Testis (tissue), 3 donors: ENCODE data around the gene AMACR. TPM values are rescaled to one million over a fixed set of nuclear protein-coding genes. Genes with fewer than 3 reads are reported as not detected.
"Not testable (repeated sequence)": the region's sequence is repeated elsewhere in the genome, so short reads cannot be mapped to it uniquely, and the experiment has no call there.

Experiments
- DNase-seq: peaks from one replicate; pipeline ENCODE4 v3.0.0-alpha.2; 2019
- H3K27ac ChIP-seq, 2 donors: fragments of 200-600 bp; sonication (generic); one replicate each; pipeline ENCODE4 v1.5.1; 2019
- H3K27me3 ChIP-seq: fragments of 200-600 bp; sonication (generic); one replicate; pipeline ENCODE4 v1.5.1; 2019
- H3K36me3 ChIP-seq: fragments of 200-600 bp; sonication (generic); one replicate; pipeline ENCODE4 v1.5.1; 2017; ENCODE audit warnings: low read depth; ENCODE audit errors: missing control alignments
- H3K4me1 ChIP-seq: fragments of 200-600 bp; sonication (generic); one replicate; pipeline ENCODE4 v1.5.1; 2019
- H3K4me3 ChIP-seq, 2 donors: fragments of 200-600 bp; sonication (generic); one replicate each; pipeline ENCODE4 v1.5.1; 2017 to 2019
- H3K9me3 ChIP-seq: fragments of 200-600 bp; sonication (generic); one replicate; pipeline ENCODE4 v1.5.1; 2017
- CTCF ChIP-seq, 3 experiments: fragments of 450-650 bp in 2 of 3; fragments of 200-600 bp in 1 of 3; sonication (generic) in 1 of 3; IDR thresholded peaks; one replicate each; pipeline ENCODE4 v1.5.1; 2016 to 2019; ENCODE audit warnings: antibody characterized with exemption in 3 of 3, mild to moderate bottlenecking in 2 of 3, moderate library complexity in 1 of 3
- POLR2A ChIP-seq: fragments of 450-650 bp; IDR thresholded peaks from one replicate; pipeline ENCODE4 v1.6.1; 2017; ENCODE audit warnings: antibody characterized with exemption, mild to moderate bottlenecking, moderate library complexity
- WGBS, 2 donors: methylation state at CpG; one replicate each; pipeline ENCODE4 v1.1.5; 2018; 5-methylcytosine and 5-hydroxymethylcytosine counted together
- intact Hi-C: fragments of 100-400 bp; cut with DNase I; formaldehyde crosslinking; loops from one replicate; pipeline ENCODE4 v1.15.1; 2023; ENCODE audit warnings: low total_unique reads
- polyA plus RNA-seq: library from polyadenylated mRNA; stranded (reverse); fragments of 350-450 nt; fragmentation: Illumina TruSeq; extraction: RNeasy Lipid Tissue Mini Kit (QIAGEN cat#74804); gene quantifications from one replicate; pipeline ENCODE4 v1.2.3, GENCODE V29; 2014; ENCODE audit warnings: low read depth, low replicate concordance; ENCODE audit not compliant: insufficient read depth
- total RNA-seq, 2 donors: library from RNA; depleted of rRNA; stranded (reverse); fragments of >200 nt; gene quantifications; one replicate each; pipeline ENCODE4 v1.2.3, GENCODE V29; 2016

Gene AMACR
- total and polyA plus RNA-seq, 3 donors from 2014 or later, result 6.9 to 12.6 (median 12.1) TPM

- Histone ChIP-seq H3K27me3 (no peaks in the 10 kb centered on the region), H3K4me3 (no peak overlapping the region), H3K9me3 (no peaks in the 10 kb centered on the region), H3K27ac (no peak overlapping the region), H3K4me1 (no peaks in the 10 kb centered on the region), H3K36me3 (no peaks in the 10 kb centered on the region)
- WGBS, 2 donors, result 93% methylated on average over 2 of the region's 2 CpGs
- DNase-seq, result no peak
- no peak for TF ChIP-seq CTCF (IDR thresholded peaks at IDR 0.05)
- no peak for TF ChIP-seq POLR2A
- intact Hi-C loops, result no loop called here
Measured at GRCh38 chr5:34031117-34031516, 23.3 kb upstream of the AMACR start.

GRCh38 chr5:34030585-34030984 lies 22.7 kb upstream of the AMACR start:
- WGBS, 2 donors, result 92 to 97% methylated on average over 2 of the region's 2 CpGs

GRCh38 chr5:34030048-34030447 lies 22.2 kb upstream of the AMACR start:
- Histone ChIP-seq H3K27ac (no peak overlapping the region), H3K4me3 (no peak overlapping the region), H3K4me1 (no peaks in the 10 kb centered on the region), H3K27me3 (no peaks in the 10 kb centered on the region), H3K36me3 (no peaks in the 10 kb centered on the region), H3K9me3 (no peaks in the 10 kb centered on the region)
- intact Hi-C loops, result no loop called here
- TF ChIP-seq CTCF (IDR thresholded peaks at IDR 0.05) (no peak), POLR2A (no peak)
- no peak for DNase-seq
- 48 to 67% methylated on average over 1 of the region's 1 CpG for WGBS, 2 donors

More at GRCh38 chr5:34030585-34030984, 22.7 kb upstream of the AMACR start:
- H3K36me3 ChIP-seq, H3K9me3 ChIP-seq, intact Hi-C loops, H3K4me3 ChIP-seq, H3K4me1 ChIP-seq, H3K27me3 ChIP-seq, DNase-seq, H3K27ac ChIP-seq: not testable (repeated sequence)

GRCh38 chr5:34028349-34028748 lies 20.5 kb upstream of the AMACR start:
- WGBS, 2 donors, result 74 to 79% methylated on average over 3 of the region's 3 CpGs
- H3K4me1 ChIP-seq, result no peaks in the 10 kb centered on the region
- DNase-seq, result no peak
- no peaks in the 10 kb centered on the region for H3K27me3 ChIP-seq
- H3K36me3 ChIP-seq, result no peaks in the 10 kb centered on the region
- no peak overlapping the region for H3K27ac ChIP-seq
- TF ChIP-seq POLR2A (no peak), CTCF (IDR thresholded peaks at IDR 0.05) (no peak)
- intact Hi-C loops, result no loop called here
- no peaks in the 10 kb centered on the region for H3K9me3 ChIP-seq
- no peak overlapping the region for H3K4me3 ChIP-seq

- no peak for DNase-seq
- H3K36me3 ChIP-seq, result no peaks in the 10 kb centered on the region
- H3K4me1 ChIP-seq, result no peaks in the 10 kb centered on the region
- no peak for TF ChIP-seq POLR2A
- TF ChIP-seq CTCF (IDR thresholded peaks at IDR 0.05), result no peak
- WGBS, 2 donors, result 89 to 90% methylated on average over 9 of the region's 9 CpGs
- intact Hi-C loops, result no loop called here
- no peak overlapping the region for H3K27ac ChIP-seq
- no peaks in the 10 kb centered on the region for H3K27me3 ChIP-seq
- H3K4me3 ChIP-seq, result no peak overlapping the region
- no peaks in the 10 kb centered on the region for H3K9me3 ChIP-seq
Measured at GRCh38 chr5:34026089-34026761, 18.4 kb upstream of the AMACR start.
